Mammary epithelial cell (primary cell): ENCODE results near the gene HNF4A.

Experiments used
- CTCF ChIP-seq, 2 donors: IDR thresholded peaks in 1 of 2; conservative IDR thresholded peaks in 1 of 2; 2 replicates each; pipeline ENCODE4 v1.5.1; 2011 to 2012; ENCODE audit warnings: inconsistent platforms in 2 of 2, low read length in 2 of 2, mild to moderate bottlenecking in 2 of 2, control low read depth in 1 of 2, low read depth in 1 of 2; ENCODE audit not compliant: insufficient read depth in 1 of 2; ENCODE audit errors: extremely low read depth in 1 of 2
- EZH2 ChIP-seq: IDR thresholded peaks from 2 replicates; pipeline ENCODE4 v1.6.1; 2012; ENCODE audit warnings: low read length, inconsistent platforms, borderline replicate concordance

GRCh38 chr20:44461803-44462174, 106.3 kb downstream of the HNF4A start:
- no peak for TF ChIP-seq CTCF (conservative IDR thresholded peaks at IDR 0.05 in 1 of 2, IDR thresholded peaks at IDR 0.05 in 1 of 2; ENCODE audit: extremely low read depth in 1 of 2, insufficient read depth in 1 of 2, low read depth in 1 of 2, low read length in 2 of 2)
- no peak for TF ChIP-seq EZH2
